NCI-H82 treated with DMSO at 0.1 percent for 48 hours (cell line): Measurements from ENCODE around the gene DUSP22.

ENCODE experiments used
- DNase-seq: peaks from one replicate; lab custom pipeline; 2025; ENCODE audit not compliant: unreplicated experiment; lab: John Stamatoyannopoulos, UW

The DUSP22 gene

DNA sequence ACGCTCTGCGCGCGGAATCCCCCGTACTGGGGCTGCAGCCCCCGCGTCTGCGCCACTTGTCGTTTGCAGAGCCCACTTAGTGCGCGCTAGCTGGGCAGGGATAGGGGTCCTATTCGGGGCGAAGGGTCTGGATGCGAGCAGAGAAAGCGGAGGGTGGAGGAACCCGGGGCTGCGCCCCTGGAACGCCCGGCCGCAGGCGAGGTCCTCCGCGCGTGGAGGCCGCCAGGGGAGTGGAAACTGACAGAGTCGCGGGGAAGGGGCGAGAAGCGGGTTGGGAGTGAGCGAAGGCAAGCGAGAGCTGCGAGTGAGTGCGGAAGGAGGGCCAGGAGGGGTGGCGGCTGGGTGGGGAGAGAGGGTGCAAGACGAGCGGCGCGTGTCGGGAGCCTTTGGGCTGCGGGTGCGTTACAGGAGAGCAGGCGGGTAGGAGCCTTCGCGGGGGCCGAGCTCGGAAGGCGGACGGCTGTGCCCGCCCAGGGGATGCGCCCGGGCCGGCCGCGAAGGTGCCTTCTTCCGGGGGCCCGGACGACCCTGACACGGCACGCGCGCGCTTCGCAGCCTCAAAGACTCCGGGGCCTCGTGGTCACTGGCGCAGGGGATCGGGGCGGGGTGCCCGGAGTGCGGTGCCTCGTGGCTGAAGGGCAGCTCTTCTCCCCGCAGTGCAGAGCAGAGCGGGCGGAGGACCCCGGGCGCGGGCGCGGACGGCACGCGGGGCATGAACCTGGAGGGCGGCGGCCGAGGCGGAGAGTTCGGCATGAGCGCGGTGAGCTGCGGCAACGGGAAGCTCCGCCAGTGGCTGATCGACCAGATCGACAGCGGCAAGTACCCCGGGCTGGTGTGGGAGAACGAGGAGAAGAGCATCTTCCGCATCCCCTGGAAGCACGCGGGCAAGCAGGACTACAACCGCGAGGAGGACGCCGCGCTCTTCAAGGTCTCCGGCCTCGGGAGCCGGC lies 100.4 kb downstream of the DUSP22 start:
- DNase-seq, result no peak

GRCh38 chr6:393391-394221 lies 101.3 kb downstream of the DUSP22 start:
- DNase-seq, result no peak

GRCh38 chr6:394641-395289 lies 102.5 kb downstream of the DUSP22 start:
- DNase-seq, result no peak

DNA sequence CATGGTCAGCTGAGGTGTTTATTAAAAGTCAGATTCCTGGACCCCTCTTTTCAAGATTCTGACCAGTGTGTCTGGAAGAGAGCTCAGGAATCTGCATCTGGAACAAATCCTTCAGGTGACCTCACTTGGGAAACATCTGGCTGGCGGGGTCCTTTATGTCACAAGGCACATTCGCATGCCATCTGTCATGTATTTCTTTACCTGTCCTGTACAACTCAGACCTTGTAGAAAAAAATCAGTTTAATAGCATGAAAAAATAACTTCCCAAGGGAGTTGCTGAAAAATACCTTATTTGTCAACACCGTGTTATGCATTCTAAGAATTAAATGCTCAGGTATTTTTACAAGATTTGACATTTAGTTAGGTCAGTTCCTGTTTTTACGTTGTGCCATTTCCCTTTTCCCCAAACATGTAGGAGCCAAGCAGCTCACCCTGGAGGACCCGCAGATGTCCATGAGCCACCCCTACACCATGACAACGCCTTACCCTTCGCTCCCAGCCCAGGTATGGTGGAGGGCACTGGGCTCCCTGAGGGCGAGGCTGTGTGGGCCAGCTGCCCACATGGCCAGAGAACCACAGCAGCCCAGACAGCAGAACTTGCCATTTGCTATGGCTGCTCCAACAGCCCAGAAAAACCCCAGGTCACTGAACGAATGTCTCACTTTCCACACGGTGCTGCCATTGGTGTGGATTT lies 103.3 kb downstream of the DUSP22 start:
- no peak for DNase-seq

GRCh38 chr6:396126-396520 lies 103.8 kb downstream of the DUSP22 start:
- DNase-seq, result no peak

DNA sequence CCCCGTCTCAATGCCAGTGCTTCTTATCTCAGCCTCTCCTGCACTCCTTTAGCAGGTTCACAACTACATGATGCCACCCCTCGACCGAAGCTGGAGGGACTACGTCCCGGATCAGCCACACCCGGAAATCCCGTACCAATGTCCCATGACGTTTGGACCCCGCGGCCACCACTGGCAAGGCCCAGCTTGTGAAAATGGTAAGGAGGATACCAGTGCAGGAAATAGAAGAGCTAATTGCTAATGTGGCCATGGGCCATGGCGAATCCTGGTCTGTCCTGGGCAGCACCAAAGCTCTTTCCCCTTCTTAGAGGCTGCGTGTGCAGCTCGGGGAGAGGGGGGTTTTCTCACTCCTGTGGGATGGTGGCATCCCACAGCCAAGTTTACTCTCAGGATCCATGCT lies 104.8 kb downstream of the DUSP22 start:
- DNase-seq, result no peak

DNA sequence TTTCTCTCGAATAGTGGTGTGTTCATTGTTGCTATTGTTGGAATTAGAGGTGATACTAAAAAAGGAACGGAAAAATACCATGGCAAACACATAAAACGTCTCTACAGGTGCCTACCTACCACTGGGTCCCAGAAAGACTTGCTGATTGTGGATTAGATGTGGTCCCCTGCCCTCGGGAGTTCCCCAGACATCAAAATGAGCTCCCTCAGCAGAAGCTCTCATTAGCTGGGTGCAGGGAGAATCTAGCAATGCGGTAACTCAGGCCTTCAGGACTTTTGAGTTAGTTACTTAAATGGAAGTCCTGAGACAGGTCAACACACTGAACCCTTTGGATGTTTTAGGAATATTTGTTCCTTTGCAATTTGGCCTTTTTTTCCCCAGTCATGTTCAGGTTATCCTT lies 105.3 kb downstream of the DUSP22 start:
- no peak for DNase-seq

DNA sequence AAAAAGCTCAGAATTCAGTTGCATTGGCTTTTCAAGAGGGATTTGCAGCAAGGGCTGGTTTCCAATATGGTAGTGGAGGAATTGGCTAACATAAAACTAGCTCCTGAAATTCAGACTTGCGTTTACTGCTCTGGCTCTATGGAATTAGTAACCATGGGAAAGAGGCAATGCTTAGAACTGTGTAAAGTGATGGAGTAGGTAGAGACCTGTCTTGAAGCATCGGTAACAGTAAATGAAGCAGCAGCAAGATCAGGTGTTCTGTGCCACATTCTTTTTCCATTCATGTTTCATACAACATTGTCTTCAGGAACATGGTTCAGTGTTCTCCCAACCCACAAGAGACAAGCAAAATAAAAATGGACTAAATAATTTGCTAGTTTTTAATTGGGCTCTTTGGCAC lies 105.8 kb downstream of the DUSP22 start:
- no peak for DNase-seq

GRCh38 chr6:398558-399078 lies 106.3 kb downstream of the DUSP22 start:
- DNase-seq, result no peak

DNA sequence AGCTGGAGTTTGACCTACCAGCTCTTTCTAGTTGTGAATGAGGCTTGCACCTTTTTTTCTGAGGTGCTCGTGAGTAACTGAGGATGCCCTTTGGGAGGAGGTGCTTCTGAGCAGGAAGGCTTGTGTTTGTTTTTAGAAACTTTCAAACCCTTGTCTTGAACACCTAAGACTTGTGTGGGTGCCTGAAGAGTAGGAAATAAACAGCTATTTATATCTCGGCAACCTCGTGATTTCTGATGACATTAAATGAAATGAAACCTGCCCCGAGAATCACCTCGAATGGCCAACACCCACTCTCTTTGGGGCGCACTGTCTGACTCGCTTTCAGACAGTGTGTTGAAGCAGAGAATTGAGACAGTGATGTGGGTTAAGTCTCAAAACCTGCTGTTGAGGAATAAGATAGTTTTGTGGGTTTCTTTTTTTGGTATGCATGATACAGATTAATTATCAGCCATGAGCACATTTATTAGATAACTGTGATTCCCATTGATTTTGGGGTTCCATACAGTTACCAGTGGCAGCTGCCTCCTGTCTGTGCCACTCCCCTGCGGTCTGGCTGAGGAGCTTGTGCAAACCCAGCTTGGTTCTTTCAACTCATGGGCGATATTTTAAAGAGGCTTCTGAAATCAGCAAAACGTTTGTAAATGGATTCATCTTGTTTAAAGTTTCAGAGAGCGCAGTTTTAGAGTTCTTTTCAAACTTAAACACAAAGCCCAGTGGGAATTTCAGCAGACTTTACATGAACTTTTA lies 107.7 kb downstream of the DUSP22 start:
- no peak for DNase-seq

DNA sequence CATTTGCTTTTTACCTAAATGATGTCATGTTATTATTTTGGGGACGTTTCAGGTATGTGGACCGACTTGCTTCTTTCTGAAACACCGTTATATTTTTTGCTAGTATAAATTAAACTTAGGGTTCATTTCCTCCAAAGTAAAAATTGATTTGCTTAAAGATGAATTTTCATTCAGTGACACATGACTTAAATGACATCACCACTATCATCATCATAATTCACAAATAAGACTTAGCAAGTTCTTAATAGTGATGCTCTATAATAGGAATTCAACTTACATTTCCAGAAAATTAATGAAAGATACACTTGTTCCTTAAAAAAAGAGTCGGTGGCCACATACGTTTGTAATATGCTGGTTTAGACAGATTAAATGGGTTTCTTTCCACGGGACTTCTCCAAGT lies 108.5 kb downstream of the DUSP22 start:
- no peak for DNase-seq
